GM13977 (cell line): ENCODE data around the gene ADORA2A.

Source experiments
- DNase-seq: peaks from one replicate; pipeline ENCODE4 v3.0.0; 2012; ENCODE audit warnings: low spot score
- CTCF ChIP-seq: IDR thresholded peaks from 2 replicates; pipeline ENCODE4 v1.5.1; 2012; ENCODE audit warnings: mild to moderate bottlenecking, control low read depth; ENCODE audit not compliant: insufficient read depth; ENCODE audit errors: extremely low read depth, missing control alignments
- in situ Hi-C: fragments of 300-500 bp; cut with MboI; formaldehyde crosslinking; loops from one replicate; pipeline ENCODE4 v1.12.0; 2022; ENCODE audit warnings: low sequenced_read_pairs, low pct_unique_long_range_greater_than_20kb, mixed read lengths, inconsistent platforms; ENCODE audit not compliant: unreplicated experiment

ADORA2A gene

GRCh38 chr22:24465975-24466374 is 38.6 kb downstream of the ADORA2A start:
- in situ Hi-C loops: no loop called here
- no peak for TF ChIP-seq CTCF
- no peak for DNase-seq

GRCh38 chr22:24466716-24467328 is 39.4 kb downstream of the ADORA2A start:
- DNase-seq: no peak
- no peak for TF ChIP-seq CTCF
- in situ Hi-C loops: no loop called here

GRCh38 chr22:24467340-24467739 is 39.9 kb downstream of the ADORA2A start:
- DNase-seq: no peak
- TF ChIP-seq CTCF: no peak
- in situ Hi-C loops: no loop called here

- in situ Hi-C loops: no loop called here
- DNase-seq: no peak
- no peak for TF ChIP-seq CTCF
These were observed 44.2 kb downstream of the ADORA2A start for GRCh38 chr22:24471570-24471969.

- no peak for TF ChIP-seq CTCF
- DNase-seq: no peak
- in situ Hi-C loops: no loop called here
These were observed 45.9 kb downstream of the ADORA2A start for GRCh38 chr22:24473284-24473683.

- no peak for DNase-seq
- no peak for TF ChIP-seq CTCF
- in situ Hi-C loops: no loop called here
These were observed 46.8 kb downstream of the ADORA2A start for GRCh38 chr22:24474221-24474620.
